Esophagus muscularis mucosa (tissue), 4 donors: ENCODE results near the gene SULF2. TPM values are rescaled to one million over a fixed set of nuclear protein-coding genes. Genes with fewer than 3 reads are reported as not detected.
"Not testable (repeated sequence)": the region's sequence is repeated elsewhere in the genome, so short reads cannot be mapped to it uniquely, and the experiment has no call there.

Source experiments
- DNase-seq: peaks from one replicate; pipeline ENCODE4 v3.0.0-alpha.2; 2017; ENCODE audit errors: extremely low spot score
- H3K27ac ChIP-seq, 4 donors: fragments of 200-600 bp; sonication (generic); replicated peaks in 1 of 4; 1 replicate in 3 of 4; 2 replicates in 1 of 4; pipeline ENCODE4 v1.5.1; 2016 to 2019; ENCODE audit warnings: mild to moderate bottlenecking in 1 of 4
- H3K27me3 ChIP-seq, 4 donors: fragments of 200-600 bp; sonication (generic); one replicate each; pipeline versions ENCODE4 v1.5.1 to v1.6.0; 2016 to 2019
- H3K36me3 ChIP-seq, 4 donors: fragments of 200-600 bp; sonication (generic); one replicate each; pipeline ENCODE4 v1.5.1; 2016 to 2019
- H3K4me1 ChIP-seq, 4 donors: fragments of 200-600 bp; sonication (generic); one replicate each; pipeline ENCODE4 v1.5.1; 2016 to 2019
- H3K4me3 ChIP-seq, 4 donors: fragments of 200-600 bp; sonication (generic); 1 replicate in 2 of 4; 2 replicates in 2 of 4; pipeline ENCODE4 v1.5.1; 2016 to 2019; ENCODE audit warnings: mild to moderate bottlenecking in 4 of 4, moderate library complexity in 1 of 4
- H3K9me3 ChIP-seq, 4 donors: fragments of 200-600 bp; sonication (generic); 1 replicate in 3 of 4; 2 replicates in 1 of 4; pipeline ENCODE4 v1.5.1; 2016 to 2019
- CTCF ChIP-seq, 3 experiments: fragments of 200-600 bp in 2 of 3; fragments of 450-650 bp in 1 of 3; sonication (generic) in 2 of 3; IDR thresholded peaks; one replicate each; pipeline ENCODE4 v1.5.1; 2017 to 2019; ENCODE audit warnings: antibody characterized with exemption in 3 of 3, mild to moderate bottlenecking in 2 of 3, moderate library complexity in 1 of 3
- EP300 ChIP-seq: sonication (generic); formaldehyde crosslinking; IDR thresholded peaks from one replicate; pipeline ENCODE4 v1.6.1; 2017; ENCODE audit warnings: antibody characterized with exemption
- POLR2A ChIP-seq: fragments of 450-650 bp; IDR thresholded peaks from one replicate; pipeline ENCODE4 v1.6.1; 2017; ENCODE audit warnings: antibody characterized with exemption, moderate library complexity, mild to moderate bottlenecking, low read depth
- POLR2AphosphoS5 ChIP-seq, 2 donors: sonication (generic); formaldehyde crosslinking; IDR thresholded peaks; one replicate each; pipeline ENCODE4 v1.6.1; 2017; ENCODE audit warnings: antibody characterized with exemption in 2 of 2
- WGBS: methylation state at CpG from one replicate; pipeline ENCODE4 v1.1.5; 2018; 5-methylcytosine and 5-hydroxymethylcytosine counted together
- intact Hi-C: fragments of 100-400 bp; cut with DNase I; formaldehyde crosslinking; loops from one replicate; pipeline ENCODE4 v1.15.1; 2023
- total RNA-seq, 4 donors: library from RNA; depleted of rRNA; stranded (reverse); fragments of >200 nt; gene quantifications; one replicate each; pipeline versions ENCODE4 v1.1.0 to v1.2.1, GENCODE V29; 2016

The SULF2 gene
- total RNA-seq, 4 donors from 2014 or later: 78.7 to 243 (median 138) TPM

- TF ChIP-seq POLR2AphosphoS5 (IDR thresholded peaks at IDR 0.05) (peak in 1 of 2 donors; percentile 17), EP300 (no peak)
- H3K4me3 ChIP-seq: no peak overlapping the region
- H3K27ac ChIP-seq: no peak overlapping the region
- no peak for DNase-seq
- H3K36me3 ChIP-seq: no peaks in the 10 kb centered on the region
- 51% methylated on average over 6 of the region's 6 CpGs for WGBS
- no peaks in the 10 kb centered on the region for H3K9me3 ChIP-seq
- intact Hi-C loops: no loop called here
- no peaks in the 10 kb centered on the region for H3K27me3 ChIP-seq
- H3K4me1 ChIP-seq: peaks cover 9 to 30% (median 14%) of the 10 kb centered on the region in 4 donors
Measured at GRCh38 chr20:47799116-47799715, 13.9 kb upstream of the SULF2 start.

GRCh38 chr20:47796971-47797370, 11.7 kb upstream of the SULF2 start:
- H3K4me3 ChIP-seq: no peak overlapping the region
- no peak for DNase-seq
- WGBS: 79% methylated on average over 7 of the region's 9 CpGs

DNA sequence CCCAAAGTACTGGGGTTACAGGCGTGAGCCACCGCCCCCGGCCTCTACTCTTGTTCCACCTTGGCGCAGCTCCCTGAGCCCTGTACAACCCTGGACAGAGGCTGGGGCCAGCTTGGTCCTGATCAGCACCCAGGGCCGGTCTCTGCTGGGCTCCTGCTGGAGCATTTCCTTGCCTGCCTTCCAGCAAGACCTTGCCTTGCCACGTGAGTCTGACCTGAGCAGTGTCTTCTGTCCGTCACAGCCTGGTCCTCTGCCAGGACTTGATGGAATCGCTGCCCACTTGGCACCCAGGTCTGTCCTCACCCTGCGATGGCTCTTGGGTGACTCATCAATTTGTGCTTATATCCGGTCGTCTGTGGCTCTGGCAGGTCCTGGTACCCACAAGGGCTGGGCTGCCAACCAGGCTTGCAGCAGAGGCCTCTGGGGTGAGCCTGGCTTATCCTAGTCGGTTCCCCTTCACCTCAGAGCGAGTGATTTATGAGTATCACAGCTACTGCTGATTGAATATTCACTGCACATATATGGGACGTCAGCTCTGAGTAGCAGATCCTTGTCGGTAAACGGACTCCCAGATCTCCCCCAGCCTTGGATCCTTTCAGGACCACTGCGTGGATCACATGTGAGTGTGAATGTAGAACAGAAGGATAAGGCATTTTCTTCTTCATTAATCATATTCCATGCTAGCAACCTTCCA, 10.1 kb upstream of the SULF2 start:
- intact Hi-C loops: no loop called here
- peak overlapping the region; percentile 59 to 69 (median 62) for H3K27ac ChIP-seq
- H3K9me3 ChIP-seq: no peaks in the 10 kb centered on the region
- TF ChIP-seq POLR2A (no peak), POLR2AphosphoS5 (IDR thresholded peaks at IDR 0.05) (no peak), EP300 (no peak), CTCF (IDR thresholded peaks at IDR 0.05) (no peak)
- H3K4me1 ChIP-seq: peaks cover 19 to 55% (median 44%) of the 10 kb centered on the region in 4 donors
- H3K27me3 ChIP-seq: no peaks in the 10 kb centered on the region
- 68% methylated on average over 16 of the region's 17 CpGs for WGBS
- no peak overlapping the region for H3K4me3 ChIP-seq
- H3K36me3 ChIP-seq: no peaks in the 10 kb centered on the region
- no peak for DNase-seq

More at GRCh38 chr20:47796971-47797370, 11.7 kb upstream of the SULF2 start:
- Histone ChIP-seq H3K27me3 (no peaks in the 10 kb centered on the region), H3K9me3 (no peaks in the 10 kb centered on the region), H3K36me3 (no peaks in the 10 kb centered on the region), H3K4me1 (peaks cover 13 to 39% (median 28%) of the 10 kb centered on the region in 4 donors), H3K27ac (no peak overlapping the region)
- no peak for TF ChIP-seq POLR2AphosphoS5 (IDR thresholded peaks at IDR 0.05)
- no peak for TF ChIP-seq POLR2A
- TF ChIP-seq EP300: no peak
- TF ChIP-seq CTCF (IDR thresholded peaks at IDR 0.05): no peak
- intact Hi-C loops: no loop called here

DNA sequence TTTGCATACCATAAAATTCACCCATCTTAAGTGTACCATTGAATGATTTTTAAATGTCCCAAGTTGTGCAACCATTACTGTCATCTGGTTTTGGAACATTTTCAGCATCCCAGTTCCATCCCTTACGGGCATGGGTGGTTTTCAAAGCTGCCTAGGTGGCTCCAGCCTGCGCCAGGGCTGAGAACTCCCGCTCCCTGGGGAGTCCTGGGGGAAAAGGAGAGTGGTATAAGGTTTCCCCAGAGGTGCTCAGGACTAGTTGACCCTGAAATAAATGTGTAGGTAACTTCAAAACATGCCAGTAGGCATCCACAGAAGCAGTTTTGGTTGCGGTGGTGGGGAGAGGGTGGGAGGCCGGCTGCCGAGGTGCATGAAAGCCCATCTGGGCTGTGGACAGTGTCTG, 9.0 kb upstream of the SULF2 start:
- H3K27me3 ChIP-seq, intact Hi-C loops, H3K9me3 ChIP-seq, H3K36me3 ChIP-seq, DNase-seq, H3K4me3 ChIP-seq: not testable (repeated sequence)
- Histone ChIP-seq H3K27ac (peak overlapping the region in 2 of 4 donors; percentile 59 to 61), H3K4me1 (peaks cover 19 to 60% (median 55%) of the 10 kb centered on the region in 4 donors)
- WGBS: 99% methylated on average over 6 of the region's 6 CpGs

- peak overlapping the region; percentile 74 to 87 (median 79) for H3K27ac ChIP-seq
- WGBS: 37% methylated on average over 9 of the region's 9 CpGs
- intact Hi-C loops: no loop called here
- no peaks in the 10 kb centered on the region for H3K36me3 ChIP-seq
- DNase-seq: peak; percentile 95
- no peaks in the 10 kb centered on the region for H3K27me3 ChIP-seq
- no peak overlapping the region for H3K4me3 ChIP-seq
- no peaks in the 10 kb centered on the region for H3K9me3 ChIP-seq
- peaks cover 10 to 66% (median 50%) of the 10 kb centered on the region in 4 donors for H3K4me1 ChIP-seq
- TF ChIP-seq POLR2A (no peak), POLR2AphosphoS5 (IDR thresholded peaks at IDR 0.05) (peak; percentile 75 to 81), EP300 (peak; percentile 59), CTCF (IDR thresholded peaks at IDR 0.05) (no peak)
Measured at GRCh38 chr20:47792021-47792618, 6.8 kb upstream of the SULF2 start.
